Bronchial epithelial cell (primary cell): ENCODE results near the gene MBNL2. TPM values are rescaled to one million over a fixed set of nuclear protein-coding genes. Genes with fewer than 3 reads are reported as not detected.
A peak's percentile ranks its signal among the peaks of the same experiment; 100 is the strongest.

Source experiments
- DNase-seq: peaks from one replicate; pipeline ENCODE4 v3.0.0-alpha.2; 2010; ENCODE audit warnings: low read depth
- FAIRE-seq: peaks from 2 replicates; lab custom pipeline; 2011; peaks lifted over from hg19 to GRCh38; lab: Jason Lieb, UNC
- H3K27me3 ChIP-seq: 2 replicates; pipeline ENCODE4 v1.5.1; 2011; ENCODE audit warnings: low read length; ENCODE audit not compliant: control insufficient read depth, insufficient read depth
- H3K36me3 ChIP-seq: 2 replicates; pipeline ENCODE4 v1.5.1; 2011; ENCODE audit warnings: low read length; ENCODE audit not compliant: control insufficient read depth, insufficient read depth
- H3K4me3 ChIP-seq: 2 replicates; pipeline ENCODE4 v1.5.1; 2011; ENCODE audit warnings: mild to moderate bottlenecking, low read depth, low read length, control low read depth
- total RNA-seq: library from RNA; depleted of rRNA; stranded (reverse); fragments of >200 nt; gene quantifications from 2 replicates; pipeline ENCODE4 v1.2.1, GENCODE V29; 2014
- TF ChIP-seq, protein P1 (sequence below): IDR thresholded peaks from 2 replicates; pipeline ENCODE4 v1.5.1; 2011; ENCODE audit warnings: mild to moderate bottlenecking, moderate library complexity, low read length, control low read depth, inconsistent platforms; ENCODE audit not compliant: insufficient read depth, severe bottlenecking

MBNL2 gene
- total RNA-seq, 1 donor from 2014 or later: 12.4 TPM

DNA sequence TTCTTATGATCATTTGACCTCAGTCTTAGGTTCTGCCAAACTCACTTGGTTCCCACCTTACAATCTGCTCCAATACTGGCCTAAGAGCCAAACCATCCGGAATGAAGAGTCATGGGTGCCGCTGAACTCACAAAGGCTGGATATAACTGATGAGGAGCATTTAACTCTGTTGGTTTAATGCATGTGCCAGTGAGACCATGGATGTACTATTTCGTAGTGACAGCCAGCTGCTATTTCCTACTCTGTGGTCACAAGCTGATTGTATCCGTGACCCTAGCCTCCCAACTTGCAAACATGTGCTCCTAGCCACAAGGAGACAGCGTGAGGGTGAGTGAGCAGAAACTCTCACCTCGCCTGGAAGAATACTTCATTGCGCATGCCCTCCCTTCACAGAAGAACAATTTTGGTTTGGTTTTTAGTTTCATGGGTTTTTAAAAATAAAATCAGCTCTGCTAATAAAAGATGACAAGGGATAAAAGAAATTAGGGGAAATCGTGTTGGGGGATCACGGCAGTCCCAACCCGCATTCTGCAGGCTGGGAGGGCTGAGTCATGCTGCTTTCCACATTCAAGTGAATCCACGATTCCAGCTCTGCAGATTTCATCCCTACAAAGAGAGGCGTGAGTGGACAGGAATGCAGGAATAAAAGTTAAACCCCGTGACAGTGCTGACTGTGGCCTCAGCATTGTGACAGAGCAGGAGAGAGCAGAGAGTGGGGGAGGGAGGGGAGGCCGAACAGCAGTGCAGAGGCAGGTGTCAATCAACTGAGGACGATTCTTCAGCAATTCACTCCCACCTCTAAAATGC, 145.1 kb downstream of the MBNL2 start:
- no peak for FAIRE-seq
- Histone ChIP-seq H3K4me3 (no peak overlapping the region), H3K36me3 (peaks cover 10% of the 10 kb centered on the region), H3K27me3 (no peaks in the 10 kb centered on the region)
- no peak for DNase-seq
- TF ChIP-seq, protein P1, sequence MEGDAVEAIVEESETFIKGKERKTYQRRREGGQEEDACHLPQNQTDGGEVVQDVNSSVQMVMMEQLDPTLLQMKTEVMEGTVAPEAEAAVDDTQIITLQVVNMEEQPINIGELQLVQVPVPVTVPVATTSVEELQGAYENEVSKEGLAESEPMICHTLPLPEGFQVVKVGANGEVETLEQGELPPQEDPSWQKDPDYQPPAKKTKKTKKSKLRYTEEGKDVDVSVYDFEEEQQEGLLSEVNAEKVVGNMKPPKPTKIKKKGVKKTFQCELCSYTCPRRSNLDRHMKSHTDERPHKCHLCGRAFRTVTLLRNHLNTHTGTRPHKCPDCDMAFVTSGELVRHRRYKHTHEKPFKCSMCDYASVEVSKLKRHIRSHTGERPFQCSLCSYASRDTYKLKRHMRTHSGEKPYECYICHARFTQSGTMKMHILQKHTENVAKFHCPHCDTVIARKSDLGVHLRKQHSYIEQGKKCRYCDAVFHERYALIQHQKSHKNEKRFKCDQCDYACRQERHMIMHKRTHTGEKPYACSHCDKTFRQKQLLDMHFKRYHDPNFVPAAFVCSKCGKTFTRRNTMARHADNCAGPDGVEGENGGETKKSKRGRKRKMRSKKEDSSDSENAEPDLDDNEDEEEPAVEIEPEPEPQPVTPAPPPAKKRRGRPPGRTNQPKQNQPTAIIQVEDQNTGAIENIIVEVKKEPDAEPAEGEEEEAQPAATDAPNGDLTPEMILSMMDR: no peak

DNA sequence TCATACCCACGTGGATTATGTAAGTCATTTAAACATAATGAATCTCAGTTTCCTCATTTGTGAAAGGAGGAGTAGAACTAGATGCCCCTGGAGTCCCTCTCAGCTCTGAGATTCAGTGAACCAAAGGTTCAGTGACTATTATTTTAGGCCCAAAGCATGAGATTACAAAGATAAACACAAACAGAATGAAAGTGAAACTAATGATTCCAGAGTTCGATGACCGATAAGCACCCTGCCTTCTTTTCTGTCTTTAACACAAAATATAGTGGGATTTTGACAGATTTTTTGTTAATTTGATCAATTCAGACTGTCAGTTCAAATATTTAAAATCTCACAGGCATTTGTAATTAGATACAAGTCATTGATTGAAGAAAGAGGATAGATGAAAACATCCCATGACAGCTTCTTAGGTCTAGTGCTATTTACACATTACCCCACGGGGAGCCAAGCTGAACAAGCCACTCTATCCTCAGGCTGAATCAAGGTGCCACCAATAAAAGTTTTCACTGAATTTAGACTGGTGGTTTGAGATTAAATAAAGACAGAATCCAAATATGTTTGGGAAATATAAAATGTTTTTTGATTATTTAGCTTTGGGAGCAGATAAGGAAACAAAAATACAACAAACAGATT, 147.2 kb downstream of the MBNL2 start:
- FAIRE-seq: no peak
- Histone ChIP-seq H3K27me3 (no peaks in the 10 kb centered on the region), H3K4me3 (peak overlapping the region; percentile 12), H3K36me3 (peaks cover 5% of the 10 kb centered on the region)
- TF ChIP-seq, protein P1: no peak
- DNase-seq: no peak

DNA sequence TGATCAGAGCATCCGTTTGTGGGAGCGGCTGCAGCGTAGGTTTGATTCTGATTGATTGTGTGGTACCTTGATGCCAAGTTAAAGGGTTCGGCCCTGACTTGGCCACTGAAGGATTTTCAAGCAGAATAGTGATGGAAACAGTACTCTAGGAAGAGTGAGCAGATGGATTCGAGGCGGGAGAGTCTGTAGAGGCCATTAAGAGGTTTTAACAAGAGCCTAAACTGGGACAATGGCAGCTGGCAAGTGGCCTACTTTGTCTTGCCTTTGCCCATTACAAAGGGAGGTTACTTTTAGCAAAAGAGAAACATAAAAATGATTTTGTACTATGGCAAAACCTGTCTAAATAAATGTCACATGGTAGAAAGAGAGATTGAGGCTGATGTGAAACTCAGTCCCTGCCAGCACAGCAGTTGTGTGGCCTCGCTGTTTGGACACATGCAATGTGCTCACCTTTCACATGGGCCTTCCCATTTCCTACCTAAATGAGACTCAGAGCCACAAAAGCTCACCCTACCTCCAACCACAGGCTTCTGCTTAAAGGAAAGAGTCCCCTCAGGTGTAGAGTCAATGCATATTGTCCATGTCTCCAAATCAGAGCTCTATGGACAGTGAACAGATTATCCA, 149.5 kb downstream of the MBNL2 start:
- Histone ChIP-seq H3K27me3 (no peaks in the 10 kb centered on the region), H3K36me3 (peaks cover 8% of the 10 kb centered on the region), H3K4me3 (no peak overlapping the region)
- TF ChIP-seq, protein P1: no peak
- no peak for DNase-seq
- no peak for FAIRE-seq

DNA sequence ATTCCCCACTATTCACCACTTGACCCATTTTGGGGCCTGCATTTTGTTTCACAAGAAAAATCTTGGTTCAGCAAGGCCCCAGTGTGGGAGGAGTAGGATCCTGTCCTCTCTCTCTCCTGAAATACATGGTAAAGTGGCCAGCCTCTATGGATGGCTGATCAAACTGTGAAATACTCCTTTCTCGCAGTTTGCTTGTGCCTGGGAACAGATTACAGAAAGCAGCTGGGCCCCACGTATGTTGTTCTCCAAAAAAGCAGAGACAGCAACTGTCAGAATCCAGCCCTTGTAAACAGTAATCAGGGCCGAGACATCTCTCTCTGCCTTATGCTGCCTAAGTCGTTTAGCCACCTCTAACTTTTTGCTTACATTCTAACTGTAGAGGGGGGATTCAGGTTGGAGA, 150.8 kb downstream of the MBNL2 start:
- no peaks in the 10 kb centered on the region for H3K27me3 ChIP-seq
- DNase-seq: no peak
- TF ChIP-seq, protein P1: no peak
- H3K4me3 ChIP-seq: no peak overlapping the region
- no peak for FAIRE-seq
- H3K36me3 ChIP-seq: peaks cover 8% of the 10 kb centered on the region

DNA sequence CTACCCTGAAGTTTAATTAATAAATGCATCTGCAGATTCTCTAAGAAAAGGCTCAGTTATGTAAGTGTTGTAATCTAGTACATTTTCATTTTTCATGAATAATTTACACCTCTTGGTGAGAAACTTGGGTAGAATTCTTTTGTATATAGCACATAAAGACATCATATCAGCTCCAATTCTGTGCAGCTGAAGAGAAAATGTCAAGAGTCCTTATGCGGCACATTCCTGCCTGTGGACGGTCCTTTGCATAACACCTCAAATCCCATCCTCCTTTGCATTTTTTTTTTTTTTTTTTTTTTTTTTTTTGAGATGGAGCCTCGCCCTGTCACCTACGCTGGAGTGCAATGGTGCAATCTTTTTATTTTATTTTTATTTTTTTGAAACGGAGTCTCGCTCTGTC, 151.7 kb downstream of the MBNL2 start:
- TF ChIP-seq, protein P1: no peak

More for the DNA sequence above, 151.7 kb downstream of the MBNL2 start:
- Histone ChIP-seq H3K36me3 (peaks cover 8% of the 10 kb centered on the region), H3K4me3 (no peak overlapping the region), H3K27me3 (no peaks in the 10 kb centered on the region)
- no peak for DNase-seq
- no peak for FAIRE-seq
